IMR-90 (cell line): ENCODE measurements around the gene HS3ST5. TPM values are rescaled to one million over a fixed set of nuclear protein-coding genes. Genes with fewer than 3 reads are reported as not detected.

ENCODE experiments used
- ATAC-seq: fragments of 200-7000 bp; cut with Tn5 transposase; 2 replicates; pipeline ENCODE4 v1.9.1; 2020; ENCODE audit warnings: low read depth, mild to moderate bottlenecking, moderate library complexity
- BruUV-seq: library from RNA; stranded (reverse); fragments of 400-500 nt; replicated peaks from 2 replicates; lab custom pipeline; 2021; lab: Mats Ljungman, UMichigan
- CTCF ChIA-PET: fragments of 300-600 bp; formaldehyde crosslinking; extraction: SDS; loops from one replicate; lab custom pipeline; 2021; ENCODE audit warnings: antibody characterized with exemption; lab: Yijun Ruan, JAX
- POLR2A ChIA-PET: fragments of 300-600 bp; sonication (Branson Sonifier 250); formaldehyde crosslinking; loops from one replicate; lab custom pipeline; 2022; ENCODE audit warnings: antibody characterized with exemption; ENCODE audit not compliant: unreplicated experiment; lab: Charles Lee
- DNase-seq: peaks from one replicate; pipeline ENCODE4 v3.0.0; 2013
- H2AFZ ChIP-seq: replicated peaks from 2 replicates; pipeline ENCODE3; 2013; ENCODE audit warnings: low read length, mild to moderate bottlenecking; ENCODE audit not compliant: poor library complexity
- H2AK5ac ChIP-seq: 2 replicates; pipeline ENCODE4 v1.6.1; 2013; ENCODE audit warnings: low read depth, low read length, inconsistent platforms
- H2AK9ac ChIP-seq: replicated peaks from 2 replicates; pipeline ENCODE3; 2013; ENCODE audit warnings: mild to moderate bottlenecking, low read depth, low read length, moderate library complexity; ENCODE audit not compliant: poor library complexity
- H2BK120ac ChIP-seq: 2 replicates; pipeline ENCODE4 v1.6.1; 2013; ENCODE audit warnings: low read depth, low read length, inconsistent platforms
- H2BK15ac ChIP-seq: 3 replicates; pipeline ENCODE4 v1.6.1; 2013; ENCODE audit warnings: low read depth, low read length, inconsistent platforms
- H2BK20ac ChIP-seq: 2 replicates; pipeline ENCODE4 v1.6.1; 2013; ENCODE audit warnings: low read depth, mild to moderate bottlenecking, inconsistent platforms, low read length, moderate library complexity
- H2BK5ac ChIP-seq: 2 replicates; pipeline ENCODE4 v1.6.1; 2013; ENCODE audit warnings: mild to moderate bottlenecking, low read depth, low read length, inconsistent platforms; ENCODE audit not compliant: poor library complexity, severe bottlenecking
- H3K14ac ChIP-seq: replicated peaks from 2 replicates; pipeline ENCODE4 v1.6.1; 2013; ENCODE audit warnings: low read depth, low read length, inconsistent platforms
- H3K18ac ChIP-seq: 2 replicates; pipeline ENCODE4 v1.6.1; 2013; ENCODE audit warnings: low read depth, low read length, control low read depth
- H3K23ac ChIP-seq: 2 replicates; pipeline ENCODE4 v1.6.1; 2013; ENCODE audit warnings: low read depth, low read length, inconsistent platforms
- H3K27ac ChIP-seq: 2 replicates; pipeline ENCODE4 v1.5.1; 2013; ENCODE audit warnings: mild to moderate bottlenecking, control low read depth, low read length; ENCODE audit not compliant: insufficient read depth
- H3K27me3 ChIP-seq: 2 replicates; pipeline ENCODE4 v1.6.1; 2013; ENCODE audit warnings: low read length; ENCODE audit not compliant: control insufficient read depth, insufficient read depth
- H3K36me3 ChIP-seq: 2 replicates; pipeline ENCODE4 v1.6.1; 2013; ENCODE audit warnings: low read length, mixed read lengths; ENCODE audit not compliant: control insufficient read depth, insufficient read depth
- H3K4ac ChIP-seq: 2 replicates; pipeline ENCODE4 v1.6.1; 2013; ENCODE audit warnings: low read depth, low read length, inconsistent platforms
- H3K4me1 ChIP-seq: 2 replicates; pipeline ENCODE4 v1.6.1; 2013; ENCODE audit warnings: low read length, mixed read lengths; ENCODE audit not compliant: control insufficient read depth, insufficient read depth
- H3K4me2 ChIP-seq: 2 replicates; pipeline ENCODE4 v1.6.1; 2013; ENCODE audit warnings: low read depth, mild to moderate bottlenecking, control low read depth, low read length, moderate library complexity
- H3K4me3 ChIP-seq: 2 replicates; pipeline ENCODE4 v1.5.1; 2013; ENCODE audit warnings: low read depth, mild to moderate bottlenecking, control low read depth, low read length, moderate library complexity; ENCODE audit not compliant: insufficient read depth
- H3K56ac ChIP-seq: 2 replicates; pipeline ENCODE4 v1.6.1; 2013; ENCODE audit warnings: low read length, inconsistent platforms; ENCODE audit not compliant: insufficient read depth; ENCODE audit errors: extremely low read depth
- H3K79me1 ChIP-seq, 2 experiments: 2 replicates each; pipeline ENCODE4 v1.6.1; 2013; ENCODE audit warnings: low read length in 2 of 2, inconsistent platforms in 1 of 2, low read depth in 1 of 2
- H3K9ac ChIP-seq: 2 replicates; pipeline ENCODE4 v1.6.1; 2013; ENCODE audit warnings: low read depth, low read length, control low read depth
- H3K9me1 ChIP-seq: 2 replicates; pipeline ENCODE4 v1.6.1; 2013; ENCODE audit warnings: low read length, inconsistent platforms; ENCODE audit not compliant: insufficient read depth
- H3K9me3 ChIP-seq: 2 replicates; pipeline ENCODE4 v1.6.1; 2013; ENCODE audit warnings: low read length; ENCODE audit not compliant: control insufficient read depth, insufficient read depth
- H4K20me1 ChIP-seq: 2 replicates; pipeline ENCODE4 v1.6.1; 2013; ENCODE audit warnings: low read length, inconsistent platforms; ENCODE audit not compliant: insufficient read depth
- H4K5ac ChIP-seq: 2 replicates; pipeline ENCODE4 v1.6.1; 2013; ENCODE audit warnings: mild to moderate bottlenecking, low read depth, low read length, control low read depth
- H4K8ac ChIP-seq, 2 experiments: 2 replicates each; pipeline ENCODE4 v1.6.1; 2013; ENCODE audit warnings: low read depth in 2 of 2, low read length in 2 of 2, control low read depth in 1 of 2, inconsistent platforms in 1 of 2
- H4K91ac ChIP-seq: 2 replicates; pipeline ENCODE4 v1.6.1; 2013; ENCODE audit warnings: low read depth, low read length, inconsistent platforms; ENCODE audit not compliant: insufficient read depth
- RAD21 ChIP-seq: IDR thresholded peaks from 2 replicates; pipeline ENCODE4 v1.6.1; 2012; ENCODE audit warnings: low read length, improper control_type of control experiment
- WGBS, 2 experiments: methylation state at CpG; one replicate each; pipeline versions ENCODE4 v1.1.5 to v1.1.7; 2013; ENCODE audit warnings: missing lambda C conversion rate in 2 of 2; ENCODE audit not compliant: insufficient read length in 1 of 2; ENCODE audit errors: extremely low coverage in 2 of 2; 5-methylcytosine and 5-hydroxymethylcytosine counted together
- dilution Hi-C: fragments of 300-500 bp; cut with HindIII; formaldehyde crosslinking; loops from one replicate; pipeline ENCODE4 v1.14.3; 2018; ENCODE audit warnings: low sequenced_read_pairs; ENCODE audit not compliant: unreplicated experiment
- in situ Hi-C: fragments of 300-500 bp; cut with MboI; formaldehyde crosslinking; loops from 3 replicates; pipeline ENCODE4 v1.14.3; 2019; ENCODE audit warnings: low sequenced_read_pairs, inconsistent platforms, mixed read lengths
- intact Hi-C: fragments of 100-400 bp; cut with micrococcal nuclease; formaldehyde crosslinking; loops from 2 replicates; pipeline ENCODE4 v1.10.0; 2022
- polyA plus RNA-seq, 3 experiments: library from polyadenylated mRNA; depleted of rRNA; stranded (reverse); fragments of >200 nt; gene quantifications; 2 replicates each; pipeline ENCODE4 v1.2.3, GENCODE V29; 2012; ENCODE audit warnings: low replicate concordance in 1 of 3
- total RNA-seq: library from RNA; depleted of rRNA; stranded (reverse); fragments of >200 nt; gene quantifications from 2 replicates; pipeline ENCODE4 v1.2.3, GENCODE V29; 2012

The HS3ST5 gene
- total and polyA plus RNA-seq, 2 of the 4 experiments (the other 2 are of a cell fraction): not detected

DNA sequence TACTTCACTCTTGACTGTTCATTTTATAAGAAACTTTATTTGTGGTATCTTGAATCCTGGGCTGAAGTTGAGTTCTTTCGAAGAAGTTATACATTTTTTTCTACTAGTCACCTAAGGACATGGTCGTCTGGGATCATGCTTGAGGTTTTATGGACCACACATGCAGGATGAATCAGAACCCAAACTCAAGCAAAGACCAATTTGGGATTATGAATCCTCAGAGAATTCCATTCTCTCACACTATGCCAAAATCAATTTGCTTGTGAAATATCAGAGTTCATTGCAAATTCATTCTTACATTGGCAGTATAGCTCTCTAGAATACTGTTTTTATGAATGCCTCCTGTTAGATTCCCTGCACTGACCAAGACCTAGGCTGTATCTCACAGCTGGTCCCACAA, 257.6 kb downstream of the HS3ST5 start:
- CTCF ChIA-PET: no interaction called here
- no peak overlapping the region for H3K4ac ChIP-seq
- POLR2A ChIA-PET: no interaction called here
- H2BK120ac ChIP-seq: no peak overlapping the region
- no peak overlapping the region for H3K4me2 ChIP-seq
- H3K14ac ChIP-seq: no peak overlapping the region
- in situ Hi-C loops: no loop called here
- H2BK15ac ChIP-seq: no peak overlapping the region
- H2AFZ ChIP-seq: no peak overlapping the region
- peak; percentile 28 for DNase-seq
- intact Hi-C loops: no loop called here
- H3K9ac ChIP-seq: no peak overlapping the region
- TF ChIP-seq RAD21: no peak
- dilution Hi-C loops: no loop called here
- BruUV-seq: no TSS peak
- no peak overlapping the region for H3K27ac ChIP-seq
- no peak overlapping the region for H2AK9ac ChIP-seq
- no peak overlapping the region for H3K56ac ChIP-seq
- H4K5ac ChIP-seq: no peak overlapping the region
- H2AK5ac ChIP-seq: no peak overlapping the region
- H3K27me3 ChIP-seq: peaks cover 2% of the 10 kb centered on the region
- H3K18ac ChIP-seq: no peak overlapping the region
- H3K4me3 ChIP-seq: no peak overlapping the region
- no peak overlapping the region for H4K8ac ChIP-seq
- H3K79me1 ChIP-seq: no peaks in the 10 kb centered on the region
- no peak overlapping the region for H2BK20ac ChIP-seq
- no peak overlapping the region for H2BK5ac ChIP-seq
- no peaks in the 10 kb centered on the region for H4K20me1 ChIP-seq
- H3K36me3 ChIP-seq: no peaks in the 10 kb centered on the region
- no peaks in the 10 kb centered on the region; the same call in 1 of the 2 replicates for H3K9me3 ChIP-seq
- ATAC-seq: no peak
- WGBS, 2 experiments: no CpG with 5 or more reads among the region's 2 CpGs
- no peak overlapping the region for H4K91ac ChIP-seq
- H3K23ac ChIP-seq: no peak overlapping the region
- no peaks in the 10 kb centered on the region for H3K4me1 ChIP-seq
- H3K9me1 ChIP-seq: no peaks in the 10 kb centered on the region
